Esophagus muscularis mucosa (tissue), 4 donors: ENCODE data around the gene VSTM5. TPM values are rescaled to one million over a fixed set of nuclear protein-coding genes. Genes with fewer than 3 reads are reported as not detected.

ENCODE experiments used
- DNase-seq: peaks from one replicate; pipeline ENCODE4 v3.0.0-alpha.2; 2017; ENCODE audit errors: extremely low spot score
- H3K27ac ChIP-seq, 4 donors: fragments of 200-600 bp; sonication (generic); replicated peaks in 1 of 4; 1 replicate in 3 of 4; 2 replicates in 1 of 4; pipeline ENCODE4 v1.5.1; 2016 to 2019; ENCODE audit warnings: mild to moderate bottlenecking in 1 of 4
- H3K27me3 ChIP-seq, 4 donors: fragments of 200-600 bp; sonication (generic); one replicate each; pipeline versions ENCODE4 v1.5.1 to v1.6.0; 2016 to 2019
- H3K36me3 ChIP-seq, 4 donors: fragments of 200-600 bp; sonication (generic); one replicate each; pipeline ENCODE4 v1.5.1; 2016 to 2019
- H3K4me1 ChIP-seq, 4 donors: fragments of 200-600 bp; sonication (generic); one replicate each; pipeline ENCODE4 v1.5.1; 2016 to 2019
- H3K4me3 ChIP-seq, 4 donors: fragments of 200-600 bp; sonication (generic); 1 replicate in 2 of 4; 2 replicates in 2 of 4; pipeline ENCODE4 v1.5.1; 2016 to 2019; ENCODE audit warnings: mild to moderate bottlenecking in 4 of 4, moderate library complexity in 1 of 4
- H3K9me3 ChIP-seq, 4 donors: fragments of 200-600 bp; sonication (generic); 1 replicate in 3 of 4; 2 replicates in 1 of 4; pipeline ENCODE4 v1.5.1; 2016 to 2019
- EP300 ChIP-seq: sonication (generic); formaldehyde crosslinking; IDR thresholded peaks from one replicate; pipeline ENCODE4 v1.6.1; 2017; ENCODE audit warnings: antibody characterized with exemption
- POLR2A ChIP-seq: fragments of 450-650 bp; IDR thresholded peaks from one replicate; pipeline ENCODE4 v1.6.1; 2017; ENCODE audit warnings: antibody characterized with exemption, moderate library complexity, mild to moderate bottlenecking, low read depth
- POLR2AphosphoS5 ChIP-seq, 2 donors: sonication (generic); formaldehyde crosslinking; IDR thresholded peaks; one replicate each; pipeline ENCODE4 v1.6.1; 2017; ENCODE audit warnings: antibody characterized with exemption in 2 of 2
- WGBS: methylation state at CpG from one replicate; pipeline ENCODE4 v1.1.5; 2018; 5-methylcytosine and 5-hydroxymethylcytosine counted together
- intact Hi-C: fragments of 100-400 bp; cut with DNase I; formaldehyde crosslinking; loops from one replicate; pipeline ENCODE4 v1.15.1; 2023
- total RNA-seq, 4 donors: library from RNA; depleted of rRNA; stranded (reverse); fragments of >200 nt; gene quantifications; one replicate each; pipeline versions ENCODE4 v1.1.0 to v1.2.1, GENCODE V29; 2016
- TF ChIP-seq, protein P1 (sequence below), 3 experiments: fragments of 200-600 bp in 2 of 3; fragments of 450-650 bp in 1 of 3; sonication (generic) in 2 of 3; IDR thresholded peaks; one replicate each; pipeline ENCODE4 v1.5.1; 2017 to 2019; ENCODE audit warnings: antibody characterized with exemption in 3 of 3, mild to moderate bottlenecking in 2 of 3, moderate library complexity in 1 of 3

VSTM5 gene
- total RNA-seq, 4 donors from 2014 or later = 0.17 to 0.39 (median 0.17) TPM; not detected in 1

DNA sequence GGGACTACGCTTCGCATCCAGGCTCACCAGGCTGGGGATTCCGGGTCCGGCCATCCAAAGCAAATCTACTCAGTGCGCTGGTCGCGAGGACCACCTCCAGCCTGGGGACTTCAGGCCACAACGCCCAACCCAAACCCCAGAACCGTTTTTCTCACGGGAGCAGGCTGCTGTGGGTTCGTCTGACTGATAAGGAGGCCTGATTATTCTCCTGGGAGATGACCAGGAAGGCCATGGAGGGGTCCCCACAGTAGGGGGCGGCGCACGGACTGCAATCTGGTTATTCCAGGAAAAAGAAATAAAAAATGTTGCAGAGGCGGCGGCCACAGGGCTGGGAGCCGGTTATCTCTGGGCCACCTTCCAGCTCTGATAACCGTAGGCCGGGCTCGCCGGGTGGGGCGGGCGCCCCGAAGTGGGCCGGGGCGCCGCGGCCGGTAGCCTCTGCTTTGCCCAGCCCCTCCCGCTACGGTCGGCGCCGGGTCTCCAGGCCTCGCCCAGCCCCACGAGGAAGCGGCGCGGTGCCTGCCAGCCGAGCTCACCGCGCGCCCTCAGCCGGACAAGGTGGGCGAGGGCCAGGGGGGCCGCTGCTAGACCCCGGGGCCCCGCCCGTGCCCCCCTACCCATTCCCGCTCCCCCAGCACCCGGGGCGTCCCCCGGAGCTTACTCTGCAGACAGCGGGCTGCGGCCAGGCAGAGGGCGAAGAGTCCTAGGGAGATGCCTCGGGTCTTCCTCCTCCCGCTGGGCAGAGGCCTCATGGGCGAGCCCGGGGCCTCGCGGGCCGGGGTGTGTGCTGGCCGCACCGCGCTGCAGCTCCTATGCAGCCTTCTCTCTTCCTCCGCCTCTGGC, 446 bp downstream of the VSTM5 start:
- WGBS = 36% methylated on average over 18 of the region's 67 CpGs
- Histone ChIP-seq H3K9me3 (no peaks in the 10 kb centered on the region), H3K4me1 (peaks cover 3 to 17% (median 15%) of the 10 kb centered on the region in 4 donors), H3K27me3 (peaks cover 0 to 4% (median 0%) of the 10 kb centered on the region in 4 donors), H3K27ac (peak overlapping the region in 2 of 4 donors; percentile 42 to 47), H3K4me3 (peak overlapping the region; percentile 56 to 65 (median 62)), H3K36me3 (no peaks in the 10 kb centered on the region)
- DNase-seq = no peak
- TF ChIP-seq POLR2AphosphoS5 (IDR thresholded peaks at IDR 0.05) (no peak), EP300 (no peak), POLR2A (no peak)
- TF ChIP-seq, protein P1, sequence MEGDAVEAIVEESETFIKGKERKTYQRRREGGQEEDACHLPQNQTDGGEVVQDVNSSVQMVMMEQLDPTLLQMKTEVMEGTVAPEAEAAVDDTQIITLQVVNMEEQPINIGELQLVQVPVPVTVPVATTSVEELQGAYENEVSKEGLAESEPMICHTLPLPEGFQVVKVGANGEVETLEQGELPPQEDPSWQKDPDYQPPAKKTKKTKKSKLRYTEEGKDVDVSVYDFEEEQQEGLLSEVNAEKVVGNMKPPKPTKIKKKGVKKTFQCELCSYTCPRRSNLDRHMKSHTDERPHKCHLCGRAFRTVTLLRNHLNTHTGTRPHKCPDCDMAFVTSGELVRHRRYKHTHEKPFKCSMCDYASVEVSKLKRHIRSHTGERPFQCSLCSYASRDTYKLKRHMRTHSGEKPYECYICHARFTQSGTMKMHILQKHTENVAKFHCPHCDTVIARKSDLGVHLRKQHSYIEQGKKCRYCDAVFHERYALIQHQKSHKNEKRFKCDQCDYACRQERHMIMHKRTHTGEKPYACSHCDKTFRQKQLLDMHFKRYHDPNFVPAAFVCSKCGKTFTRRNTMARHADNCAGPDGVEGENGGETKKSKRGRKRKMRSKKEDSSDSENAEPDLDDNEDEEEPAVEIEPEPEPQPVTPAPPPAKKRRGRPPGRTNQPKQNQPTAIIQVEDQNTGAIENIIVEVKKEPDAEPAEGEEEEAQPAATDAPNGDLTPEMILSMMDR (IDR thresholded peaks at IDR 0.05) = no peak
- intact Hi-C loops = no loop called here

GRCh38 chr11:93849201-93849600, 1.2 kb downstream of the VSTM5 start:
- DNase-seq = no peak
- 97% methylated on average over 5 of the region's 5 CpGs for WGBS
- Histone ChIP-seq H3K27me3 (peaks cover 0 to 4% (median 0%) of the 10 kb centered on the region in 4 donors), H3K36me3 (no peaks in the 10 kb centered on the region), H3K4me3 (peak overlapping the region in 1 of 4 donors; percentile 64), H3K27ac (no peak overlapping the region), H3K4me1 (peaks cover 3 to 17% (median 15%) of the 10 kb centered on the region in 4 donors), H3K9me3 (no peaks in the 10 kb centered on the region)
- intact Hi-C loops = no loop called here
- TF ChIP-seq POLR2AphosphoS5 (IDR thresholded peaks at IDR 0.05) (no peak), POLR2A (no peak), EP300 (no peak)
- TF ChIP-seq, protein P1 (IDR thresholded peaks at IDR 0.05) = no peak

GRCh38 chr11:93846411-93846810, 4.0 kb downstream of the VSTM5 start:
- 79% methylated on average over 2 of the region's 2 CpGs for WGBS
- Histone ChIP-seq H3K36me3 (no peaks in the 10 kb centered on the region), H3K4me1 (peaks cover 3 to 17% (median 15%) of the 10 kb centered on the region in 4 donors), H3K27me3 (peaks cover 0 to 4% (median 0%) of the 10 kb centered on the region in 4 donors), H3K9me3 (no peaks in the 10 kb centered on the region), H3K4me3 (no peak overlapping the region), H3K27ac (no peak overlapping the region)
- no peak for TF ChIP-seq POLR2A
- no peak for TF ChIP-seq POLR2AphosphoS5 (IDR thresholded peaks at IDR 0.05)
- TF ChIP-seq EP300 = no peak
- TF ChIP-seq, protein P1 (IDR thresholded peaks at IDR 0.05) = no peak
- DNase-seq = no peak
- intact Hi-C loops = no loop called here

GRCh38 chr11:93845181-93846092, 5.0 kb downstream of the VSTM5 start:
- no peak overlapping the region for H3K27ac ChIP-seq
- H3K27me3 ChIP-seq = peaks cover 0 to 4% (median 0%) of the 10 kb centered on the region in 4 donors
- H3K4me1 ChIP-seq = peaks cover under 1 to 13% (median 10%) of the 10 kb centered on the region in 4 donors
- DNase-seq = no peak
- no peak overlapping the region for H3K4me3 ChIP-seq
- H3K9me3 ChIP-seq = no peaks in the 10 kb centered on the region
- intact Hi-C loops = no loop called here
- 82% methylated on average over 8 of the region's 8 CpGs for WGBS
- TF ChIP-seq POLR2A = no peak
- no peak for TF ChIP-seq EP300
- TF ChIP-seq POLR2AphosphoS5 (IDR thresholded peaks at IDR 0.05) = no peak
- TF ChIP-seq, protein P1 (IDR thresholded peaks at IDR 0.05) = no peak
- H3K36me3 ChIP-seq = no peaks in the 10 kb centered on the region
